Measurements from ENCODE around the gene PDSS1. TPM values are rescaled to one million over a fixed set of nuclear protein-coding genes. Genes with fewer than 3 reads are reported as not detected.
"Not testable (repeated sequence)": the region's sequence is repeated elsewhere in the genome, so short reads cannot be mapped to it uniquely, and the experiment has no call there.

Gene PDSS1, protein sequence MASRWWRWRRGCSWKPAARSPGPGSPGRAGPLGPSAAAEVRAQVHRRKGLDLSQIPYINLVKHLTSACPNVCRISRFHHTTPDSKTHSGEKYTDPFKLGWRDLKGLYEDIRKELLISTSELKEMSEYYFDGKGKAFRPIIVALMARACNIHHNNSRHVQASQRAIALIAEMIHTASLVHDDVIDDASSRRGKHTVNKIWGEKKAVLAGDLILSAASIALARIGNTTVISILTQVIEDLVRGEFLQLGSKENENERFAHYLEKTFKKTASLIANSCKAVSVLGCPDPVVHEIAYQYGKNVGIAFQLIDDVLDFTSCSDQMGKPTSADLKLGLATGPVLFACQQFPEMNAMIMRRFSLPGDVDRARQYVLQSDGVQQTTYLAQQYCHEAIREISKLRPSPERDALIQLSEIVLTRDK
- total RNA-seq: 10 to 100 TPM; 37.4 to 45.6 (median 43.5) TPM

DNA sequence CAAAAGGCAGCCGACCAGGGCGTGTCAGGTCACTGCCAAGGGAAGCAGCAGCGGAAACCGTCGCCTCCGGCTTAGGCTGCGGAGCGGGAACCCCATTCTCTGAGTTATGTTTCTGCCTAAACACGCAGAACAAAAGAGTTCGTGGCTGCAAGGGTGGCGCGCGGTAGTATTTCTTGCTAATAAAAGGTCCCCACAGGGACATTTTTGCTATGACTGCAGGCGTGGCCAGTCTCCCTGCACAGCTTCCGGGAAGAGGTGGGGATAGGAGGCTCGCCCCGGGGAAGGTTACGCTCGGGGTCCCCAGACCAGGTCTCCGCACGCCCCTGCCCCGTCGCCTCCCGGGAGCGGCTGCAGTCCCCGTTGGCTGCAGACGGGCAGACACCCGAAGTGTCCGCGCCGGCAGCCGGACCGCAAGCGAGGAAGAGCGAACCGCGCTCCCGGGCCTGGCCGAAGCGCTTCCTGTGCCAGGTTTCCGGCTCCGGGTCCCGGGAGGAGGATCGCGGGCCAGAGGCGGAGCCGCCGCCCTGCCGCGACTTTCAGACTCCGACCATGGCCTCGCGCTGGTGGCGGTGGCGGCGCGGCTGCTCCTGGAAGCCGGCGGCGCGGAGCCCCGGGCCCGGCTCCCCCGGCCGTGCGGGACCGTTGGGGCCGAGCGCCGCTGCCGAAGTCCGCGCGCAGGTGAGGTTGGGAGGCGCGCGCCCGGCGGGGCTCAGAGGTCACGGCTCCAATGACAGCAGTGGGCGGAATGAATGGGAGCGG lies at the start of gene PDSS1:
TSS of gene PDSS1 (plus strand) at position 539 of the 759 bp plus-strand sequence. CDS start at position 550, 11 bp downstream.
- DNase-seq (peak; percentile 50), ATAC-seq (peak; percentile 89 to 90)
- Mint-ChIP-seq H3K36me3 (ENCODE audit: insufficient read depth) (peaks cover 17% of the 10 kb centered on the region), H3K27me3 (ENCODE audit: low read depth) (no peaks in the 10 kb centered on the region), H3K4me3 (peak within 1 kb of the TSS; percentile 99), H3K4me1 (ENCODE audit: low read depth) (peaks cover 24% of the 10 kb centered on the region), H3K9me3 (no peaks in the 10 kb centered on the region)

- ATAC-seq: not testable (repeated sequence)
Observed at GRCh38 chr10:26648245-26648636, 49.3 kb upstream of the PDSS1 start.

DNA sequence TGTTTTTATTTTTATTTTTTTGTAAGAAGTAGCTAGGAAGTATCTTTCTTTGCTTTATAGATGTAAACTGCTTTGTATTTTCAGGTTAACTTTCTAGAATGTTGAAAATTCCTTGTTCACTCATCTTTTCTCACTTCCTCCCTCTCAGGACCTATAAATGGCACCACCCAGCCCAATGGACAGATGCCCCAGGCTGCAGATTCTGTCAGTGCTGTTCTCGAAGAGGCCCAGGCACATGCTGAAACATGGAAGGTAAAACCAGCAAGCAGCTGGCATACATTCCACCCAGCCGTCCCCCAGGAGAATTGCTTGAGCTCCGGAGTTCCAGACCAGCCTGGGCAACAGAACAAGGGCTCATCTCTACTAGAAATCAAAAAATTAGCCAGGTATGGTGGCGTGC lies 47.1 kb upstream of the PDSS1 start:
- H3K4me1 Mint-ChIP-seq (ENCODE audit: low read depth): no peaks in the 10 kb centered on the region
- DNase-seq: no peak
- H3K4me3 Mint-ChIP-seq: no peak overlapping the region
- no peaks in the 10 kb centered on the region for H3K36me3 Mint-ChIP-seq (ENCODE audit: insufficient read depth)
- no peaks in the 10 kb centered on the region for H3K9me3 Mint-ChIP-seq
- H3K27me3 Mint-ChIP-seq (ENCODE audit: low read depth): peaks cover 6% of the 10 kb centered on the region
- ATAC-seq: no peak

More at GRCh38 chr10:26648245-26648636, 49.3 kb upstream of the PDSS1 start:
- not testable (repeated sequence) for H3K4me1 Mint-ChIP-seq (ENCODE audit: low read depth); H3K36me3 Mint-ChIP-seq (ENCODE audit: insufficient read depth); DNase-seq; H3K4me3 Mint-ChIP-seq; H3K9me3 Mint-ChIP-seq; H3K27me3 Mint-ChIP-seq (ENCODE audit: low read depth)

- H3K27me3 Mint-ChIP-seq (ENCODE audit: low read depth); H3K9me3 Mint-ChIP-seq; ATAC-seq; DNase-seq; H3K4me1 Mint-ChIP-seq (ENCODE audit: low read depth); H3K4me3 Mint-ChIP-seq; H3K36me3 Mint-ChIP-seq (ENCODE audit: insufficient read depth): not testable (repeated sequence)
Observed at GRCh38 chr10:26651476-26651875, 46.0 kb upstream of the PDSS1 start.

DNA sequence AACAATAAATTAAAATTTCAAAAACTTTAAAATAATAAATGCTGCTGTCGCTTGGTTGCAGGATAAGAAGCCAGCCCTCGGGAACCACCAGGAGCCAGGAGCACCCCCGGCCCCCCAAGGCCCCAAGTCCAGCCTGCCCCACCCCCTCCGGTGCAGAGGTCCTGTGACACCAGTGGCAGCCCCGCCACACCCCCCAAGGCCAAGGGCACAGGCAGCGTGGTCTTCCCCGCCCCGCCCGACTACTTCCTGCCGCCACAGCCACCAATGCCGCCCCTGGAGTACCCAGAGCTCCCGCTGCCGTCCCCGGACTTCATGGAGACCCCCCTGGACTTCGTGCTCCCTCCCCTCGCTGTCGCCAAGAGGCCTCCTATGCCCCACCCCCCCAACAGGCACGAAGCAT lies 44.5 kb upstream of the PDSS1 start:
- no peaks in the 10 kb centered on the region for H3K36me3 Mint-ChIP-seq (ENCODE audit: insufficient read depth)
- peaks cover 6% of the 10 kb centered on the region for H3K27me3 Mint-ChIP-seq (ENCODE audit: low read depth)
- peaks cover 5% of the 10 kb centered on the region for H3K9me3 Mint-ChIP-seq
- H3K4me3 Mint-ChIP-seq: no peak overlapping the region
- ATAC-seq (no peak), DNase-seq (no peak)
- H3K4me1 Mint-ChIP-seq (ENCODE audit: low read depth): no peaks in the 10 kb centered on the region

- H3K36me3 Mint-ChIP-seq (ENCODE audit: insufficient read depth): no peaks in the 10 kb centered on the region
- no peak overlapping the region for H3K4me3 Mint-ChIP-seq
- ATAC-seq: no peak
- peaks cover 6% of the 10 kb centered on the region for H3K9me3 Mint-ChIP-seq
- no peak for DNase-seq
- H3K27me3 Mint-ChIP-seq (ENCODE audit: low read depth): no peaks in the 10 kb centered on the region
- H3K4me1 Mint-ChIP-seq (ENCODE audit: low read depth): no peaks in the 10 kb centered on the region
Observed at GRCh38 chr10:26655746-26656145, 41.8 kb upstream of the PDSS1 start.

DNA sequence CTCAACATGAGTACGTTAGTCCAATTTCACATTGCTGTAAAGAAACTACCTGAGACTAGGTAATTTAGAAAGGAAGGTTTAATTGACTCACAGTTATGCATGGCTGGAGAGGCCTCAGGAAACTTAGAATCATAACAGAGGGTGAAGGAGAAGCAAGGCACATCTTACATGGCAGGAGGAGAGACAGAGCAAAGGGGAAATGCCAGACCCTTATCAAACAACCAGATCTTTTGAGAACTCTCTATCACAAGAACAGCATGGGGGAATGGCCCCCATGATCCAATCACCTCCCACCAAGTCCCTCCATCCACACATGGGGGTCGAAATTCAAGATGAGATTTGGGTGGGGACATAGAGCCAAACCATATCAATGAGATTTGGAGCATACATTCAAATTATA lies 34.6 kb upstream of the PDSS1 start:
- no peak for DNase-seq
- no peak overlapping the region for H3K4me3 Mint-ChIP-seq
- H3K4me1 Mint-ChIP-seq (ENCODE audit: low read depth): no peaks in the 10 kb centered on the region
- peaks cover 5% of the 10 kb centered on the region for H3K9me3 Mint-ChIP-seq
- no peaks in the 10 kb centered on the region for H3K36me3 Mint-ChIP-seq (ENCODE audit: insufficient read depth)
- peaks cover 1% of the 10 kb centered on the region for H3K27me3 Mint-ChIP-seq (ENCODE audit: low read depth)
- ATAC-seq: no peak

- Mint-ChIP-seq H3K4me3 (no peak overlapping the region), H3K27me3 (ENCODE audit: low read depth) (peaks cover 1% of the 10 kb centered on the region), H3K36me3 (ENCODE audit: insufficient read depth) (no peaks in the 10 kb centered on the region), H3K9me3 (peaks cover 3% of the 10 kb centered on the region), H3K4me1 (ENCODE audit: low read depth) (no peaks in the 10 kb centered on the region)
- no peak for DNase-seq
- no peak for ATAC-seq
Observed at GRCh38 chr10:26665080-26666048, 32.1 kb upstream of the PDSS1 start.

DNA sequence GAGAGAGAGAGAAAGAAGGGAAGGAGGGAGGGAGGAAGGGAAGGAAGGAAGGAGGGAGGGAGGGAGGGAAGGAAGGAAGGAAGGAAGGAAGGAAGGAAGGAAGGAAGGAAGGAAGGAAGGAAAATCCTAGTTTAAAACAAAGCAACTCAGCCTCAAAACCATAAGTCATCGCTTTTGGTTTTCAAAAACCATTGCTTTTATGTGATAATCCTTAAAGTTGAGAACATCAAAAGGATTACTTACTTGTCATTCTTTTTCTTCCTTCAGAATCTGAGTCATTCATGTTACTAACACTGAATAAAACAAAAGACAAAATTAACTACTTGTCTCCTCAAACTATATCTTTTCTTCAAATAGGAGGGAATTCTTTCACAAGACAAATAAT lies 21.6 kb upstream of the PDSS1 start:
- H3K9me3 Mint-ChIP-seq: no peaks in the 10 kb centered on the region

GRCh38 chr10:26679588-26679987 lies 17.9 kb upstream of the PDSS1 start:
- peaks cover 18% of the 10 kb centered on the region for H3K4me1 Mint-ChIP-seq (ENCODE audit: low read depth)
- H3K9me3 Mint-ChIP-seq: no peaks in the 10 kb centered on the region
- no peaks in the 10 kb centered on the region for H3K27me3 Mint-ChIP-seq (ENCODE audit: low read depth)
- ATAC-seq (no peak), DNase-seq (no peak)
- no peaks in the 10 kb centered on the region for H3K36me3 Mint-ChIP-seq (ENCODE audit: insufficient read depth)
- no peak overlapping the region for H3K4me3 Mint-ChIP-seq

More for the DNA sequence above, 21.6 kb upstream of the PDSS1 start:
- Mint-ChIP-seq H3K4me1 (ENCODE audit: low read depth) (no peaks in the 10 kb centered on the region), H3K27me3 (ENCODE audit: low read depth) (no peaks in the 10 kb centered on the region), H3K36me3 (ENCODE audit: insufficient read depth) (no peaks in the 10 kb centered on the region), H3K4me3 (no peak overlapping the region)
- DNase-seq (no peak), ATAC-seq (no peak)

DNA sequence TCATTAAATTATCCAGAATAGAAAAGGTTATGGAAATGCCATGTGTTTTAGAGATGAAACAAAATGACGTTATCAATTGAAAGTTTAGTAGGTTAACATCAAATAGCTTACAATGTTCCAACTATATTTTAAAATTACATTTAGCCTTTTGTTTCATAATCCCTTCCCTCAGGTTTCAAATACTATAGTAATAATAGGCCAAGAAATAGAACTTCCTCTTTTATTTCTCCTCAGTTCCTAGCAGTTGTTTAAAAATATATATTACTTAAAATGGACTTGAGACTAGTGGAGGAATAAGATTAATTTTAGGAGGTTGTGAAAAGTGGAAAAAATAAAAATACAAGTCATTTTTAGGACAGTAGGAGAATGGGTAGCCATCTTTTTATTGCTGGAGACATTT lies 16.4 kb upstream of the PDSS1 start:
- Mint-ChIP-seq H3K36me3 (ENCODE audit: insufficient read depth) (no peaks in the 10 kb centered on the region), H3K4me3 (no peak overlapping the region), H3K27me3 (ENCODE audit: low read depth) (peaks cover 3% of the 10 kb centered on the region), H3K9me3 (no peaks in the 10 kb centered on the region), H3K4me1 (ENCODE audit: low read depth) (peaks cover 25% of the 10 kb centered on the region)
- ATAC-seq (no peak), DNase-seq (no peak)

GRCh38 chr10:26681971-26682370 lies 15.5 kb upstream of the PDSS1 start:
- not testable (repeated sequence) for H3K27me3 Mint-ChIP-seq (ENCODE audit: low read depth); ATAC-seq; H3K4me3 Mint-ChIP-seq; DNase-seq; H3K36me3 Mint-ChIP-seq (ENCODE audit: insufficient read depth); H3K9me3 Mint-ChIP-seq
- peaks cover 25% of the 10 kb centered on the region for H3K4me1 Mint-ChIP-seq (ENCODE audit: low read depth)

- H3K27me3 Mint-ChIP-seq (ENCODE audit: low read depth): peaks cover 3% of the 10 kb centered on the region
- H3K4me1 Mint-ChIP-seq (ENCODE audit: low read depth): peaks cover 25% of the 10 kb centered on the region
- H3K9me3 Mint-ChIP-seq: no peaks in the 10 kb centered on the region
- H3K36me3 Mint-ChIP-seq (ENCODE audit: insufficient read depth): no peaks in the 10 kb centered on the region
- no peak overlapping the region for H3K4me3 Mint-ChIP-seq
- DNase-seq (no peak), ATAC-seq (no peak)
Observed at GRCh38 chr10:26682931-26683330, 14.6 kb upstream of the PDSS1 start.

DNA sequence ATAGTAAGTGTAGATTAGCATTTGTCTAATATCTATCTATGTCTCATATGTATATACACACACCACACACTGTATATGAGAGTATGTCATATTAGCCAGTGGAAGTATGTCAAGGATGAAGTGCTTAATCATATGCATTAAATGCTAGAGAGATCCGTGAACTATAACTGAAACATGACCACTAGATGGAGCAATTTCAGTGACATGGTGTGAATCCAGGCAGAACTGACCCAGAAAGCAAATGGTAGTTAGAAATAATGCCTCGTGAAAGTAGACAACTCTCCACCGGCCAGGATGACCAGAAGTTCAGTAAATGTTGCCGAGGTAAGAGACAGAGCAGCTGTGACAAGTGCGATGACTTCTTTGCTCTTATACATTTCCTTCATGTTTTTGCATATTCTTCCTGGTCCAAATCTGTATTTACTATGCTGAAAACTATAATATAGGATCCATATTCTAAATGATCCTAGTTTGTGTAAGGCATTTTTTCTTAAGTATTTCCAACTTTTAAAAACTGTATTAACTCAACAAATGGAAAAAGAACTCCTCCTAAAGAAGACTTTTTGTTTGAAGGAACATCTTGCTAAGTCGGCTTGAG lies 12.7 kb upstream of the PDSS1 start:
- peaks cover 32% of the 10 kb centered on the region for H3K4me1 Mint-ChIP-seq (ENCODE audit: low read depth)
- not testable (repeated sequence) for H3K4me3 Mint-ChIP-seq; H3K36me3 Mint-ChIP-seq (ENCODE audit: insufficient read depth); DNase-seq; H3K9me3 Mint-ChIP-seq; H3K27me3 Mint-ChIP-seq (ENCODE audit: low read depth)
- peak; percentile 89 to 94 for ATAC-seq

Data from activated T-cell treated with anti-CD3 and anti-CD28 coated beads, Interleukin-2, amount 50 U/mL, for 4 hours (primary cell).